Measurements from ENCODE around the gene ERG. TPM values are rescaled to one million over a fixed set of nuclear protein-coding genes. Genes with fewer than 3 reads are reported as not detected.
A peak's percentile ranks its signal among the peaks of the same experiment; 100 is the strongest.

The ERG gene
- total and polyA plus RNA-seq, 5 donors, result 6.6 to 20.1 (median 16.7) TPM

DNA sequence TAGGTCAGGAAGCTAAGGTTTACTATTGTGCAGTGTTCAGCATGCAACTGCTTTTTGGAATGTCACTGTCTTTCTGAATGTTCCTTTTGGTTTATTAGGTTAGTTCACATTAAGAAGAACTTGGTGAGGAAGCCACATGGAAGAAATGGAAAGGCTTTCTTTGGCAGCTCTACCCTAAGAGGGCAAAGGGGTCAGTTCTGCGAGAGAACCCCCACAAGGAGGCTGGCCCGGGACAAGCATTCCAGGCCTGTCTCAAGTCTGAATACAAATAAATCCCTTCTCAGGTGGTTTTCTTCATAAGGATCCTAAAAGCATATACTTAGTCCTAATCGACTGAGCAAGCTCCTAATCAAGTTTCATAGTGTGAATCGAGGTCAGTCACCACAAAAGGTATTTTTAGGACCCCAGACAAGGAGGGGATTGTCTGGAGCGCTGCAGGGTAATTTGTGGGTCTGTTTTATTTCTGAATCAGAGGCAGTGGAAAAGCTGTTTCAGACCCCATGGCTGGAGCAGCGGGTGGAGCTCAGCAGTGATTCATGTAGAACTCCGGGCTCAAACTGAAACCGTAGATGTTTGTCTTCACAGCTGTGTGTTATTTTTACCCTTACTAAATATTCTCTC is 63.3 kb downstream of the ERG start:
- no peaks in the 10 kb centered on the region for H3K9me3 ChIP-seq (ENCODE audit: control insufficient read depth, low read length)
- H3K4me1 ChIP-seq (ENCODE audit: control insufficient read depth, insufficient read depth, low read length), result peaks cover 12% of the 10 kb centered on the region
- DNase-seq, result no peak
- WGBS, result 28% methylated on average over 8 of the region's 8 CpGs
- ATAC-seq, result peak in 1 of 2 donors; percentile 44
- H3K27ac ChIP-seq (ENCODE audit: low read length), result no peak overlapping the region
- intact Hi-C loops (cut with DNase I), result no loop called here
- H3K27me3 ChIP-seq (ENCODE audit: control insufficient read depth, insufficient read depth), result no peaks in the 10 kb centered on the region
- H3K4me3 ChIP-seq (ENCODE audit: low read length), result peak overlapping the region; percentile 16

DNA sequence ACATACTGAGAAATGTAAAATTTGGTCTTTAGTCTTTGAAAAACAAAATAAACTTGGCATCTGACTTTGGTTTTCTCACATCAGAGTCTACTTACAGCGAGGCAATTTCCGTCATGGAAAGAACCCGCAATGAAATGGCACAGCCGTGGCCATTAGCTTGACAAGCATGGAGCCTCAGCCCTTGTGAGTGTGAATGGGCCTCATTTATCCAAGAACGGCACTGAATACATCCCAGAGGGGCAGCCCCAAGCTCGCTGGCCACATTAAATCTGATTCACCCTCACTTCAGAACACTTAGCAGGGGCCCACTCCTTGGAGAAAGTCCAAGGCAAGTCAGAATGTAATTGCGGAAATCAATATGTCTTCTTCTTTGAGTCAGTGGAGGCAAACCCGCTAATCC is 64.8 kb downstream of the ERG start:
- WGBS, result 85% methylated on average over 8 of the region's 8 CpGs
- peaks cover 4% of the 10 kb centered on the region for H3K4me1 ChIP-seq (ENCODE audit: control insufficient read depth, insufficient read depth, low read length)
- ATAC-seq, result no peak

DNA sequence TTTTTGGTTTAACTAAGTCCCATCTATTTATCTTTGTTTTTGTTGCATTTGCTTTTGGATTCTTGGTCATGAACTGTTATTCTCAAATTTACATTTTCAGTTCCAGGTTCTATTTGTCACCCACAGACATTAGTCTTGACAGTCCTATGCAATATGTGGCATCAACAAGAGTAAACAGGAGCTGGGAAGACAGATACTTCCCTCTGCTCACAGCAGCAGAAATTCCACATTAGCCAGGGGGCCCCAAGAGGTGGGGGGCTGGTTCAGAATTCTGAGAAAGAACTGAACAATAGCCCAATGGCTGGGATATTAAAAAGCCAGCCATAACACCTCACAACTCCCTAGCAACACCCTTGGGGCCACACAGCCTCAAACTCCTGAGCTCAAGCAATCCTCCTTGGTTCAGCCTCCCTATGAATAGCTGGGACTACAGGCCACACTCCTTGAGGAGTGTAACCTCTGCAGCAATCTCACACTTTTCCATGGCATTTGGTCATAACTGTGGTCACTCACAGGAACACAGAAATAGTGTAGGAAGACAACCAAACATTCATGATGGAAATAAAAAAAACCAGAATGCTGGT is 67.8 kb downstream of the ERG start:
- Histone ChIP-seq H3K27me3 (ENCODE audit: control insufficient read depth, insufficient read depth) (no peaks in the 10 kb centered on the region), H3K27ac (ENCODE audit: low read length) (no peak overlapping the region), H3K4me1 (ENCODE audit: control insufficient read depth, insufficient read depth, low read length) (peaks cover 4% of the 10 kb centered on the region), H3K4me3 (ENCODE audit: low read length) (no peak overlapping the region), H3K9me3 (ENCODE audit: control insufficient read depth, low read length) (no peaks in the 10 kb centered on the region)
- intact Hi-C loops (cut with DNase I), result no loop called here
- no peak for ATAC-seq
- DNase-seq, result no peak

More for the DNA sequence above, 64.8 kb downstream of the ERG start:
- Histone ChIP-seq H3K9me3 (ENCODE audit: control insufficient read depth, low read length) (no peaks in the 10 kb centered on the region), H3K27ac (ENCODE audit: low read length) (no peak overlapping the region), H3K4me3 (ENCODE audit: low read length) (no peak overlapping the region), H3K27me3 (ENCODE audit: control insufficient read depth, insufficient read depth) (no peaks in the 10 kb centered on the region)
- intact Hi-C loops (cut with DNase I), result no loop called here
- DNase-seq, result no peak

DNA sequence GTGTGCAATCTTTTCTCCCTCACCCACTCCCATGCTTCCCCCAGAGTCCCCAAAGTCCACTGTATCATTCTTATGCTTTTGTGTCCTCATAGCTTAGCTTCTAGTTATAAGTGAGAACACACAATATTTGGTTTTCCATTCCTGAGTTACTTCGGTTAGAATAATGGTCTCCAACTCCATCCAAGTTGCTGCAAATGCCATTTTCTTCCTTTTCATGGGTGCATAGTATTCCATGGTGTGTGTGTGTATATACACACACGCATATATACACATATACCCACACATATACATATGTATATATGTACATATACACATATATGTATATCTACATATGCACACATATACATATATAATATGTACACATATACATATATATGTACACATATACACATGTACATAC is 69.3 kb downstream of the ERG start:
- Histone ChIP-seq H3K4me1 (ENCODE audit: control insufficient read depth, insufficient read depth, low read length) (no peaks in the 10 kb centered on the region), H3K27me3 (ENCODE audit: control insufficient read depth, insufficient read depth) (no peaks in the 10 kb centered on the region), H3K4me3 (ENCODE audit: low read length) (no peak overlapping the region), H3K9me3 (ENCODE audit: control insufficient read depth, low read length) (no peaks in the 10 kb centered on the region), H3K27ac (ENCODE audit: low read length) (no peak overlapping the region)
- intact Hi-C loops (cut with DNase I), result no loop called here
- ATAC-seq (no peak), DNase-seq (no peak)
- WGBS, result 92% methylated on average over 2 of the region's 2 CpGs

DNA sequence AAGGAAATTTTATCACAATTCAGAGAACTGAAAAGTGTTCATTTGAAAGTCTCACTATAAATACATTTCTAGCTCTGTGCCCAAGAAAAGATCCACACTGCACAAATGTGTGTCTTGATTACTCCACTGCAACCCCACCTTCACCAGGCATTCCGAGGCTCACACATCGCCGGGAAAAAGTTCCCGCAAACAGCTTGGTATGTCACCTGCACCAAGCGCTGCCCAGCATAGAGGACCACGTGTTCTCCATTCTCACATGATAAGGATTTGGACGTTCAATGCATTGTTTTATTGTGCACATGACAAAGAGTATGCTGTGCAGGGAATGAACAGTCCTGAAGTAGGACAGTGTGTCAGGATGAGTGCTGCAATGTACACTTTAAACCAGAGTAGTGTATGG is 70.1 kb downstream of the ERG start:
- DNase-seq (no peak), ATAC-seq (no peak)
- no peaks in the 10 kb centered on the region for H3K4me1 ChIP-seq (ENCODE audit: control insufficient read depth, insufficient read depth, low read length)
- H3K27ac ChIP-seq (ENCODE audit: low read length), result no peak overlapping the region
- H3K27me3 ChIP-seq (ENCODE audit: control insufficient read depth, insufficient read depth), result no peaks in the 10 kb centered on the region
- no peak overlapping the region for H3K4me3 ChIP-seq (ENCODE audit: low read length)
- no peaks in the 10 kb centered on the region for H3K9me3 ChIP-seq (ENCODE audit: control insufficient read depth, low read length)
- intact Hi-C loops (cut with DNase I), result no loop called here
- 50% methylated on average over 7 of the region's 7 CpGs for WGBS

DNA sequence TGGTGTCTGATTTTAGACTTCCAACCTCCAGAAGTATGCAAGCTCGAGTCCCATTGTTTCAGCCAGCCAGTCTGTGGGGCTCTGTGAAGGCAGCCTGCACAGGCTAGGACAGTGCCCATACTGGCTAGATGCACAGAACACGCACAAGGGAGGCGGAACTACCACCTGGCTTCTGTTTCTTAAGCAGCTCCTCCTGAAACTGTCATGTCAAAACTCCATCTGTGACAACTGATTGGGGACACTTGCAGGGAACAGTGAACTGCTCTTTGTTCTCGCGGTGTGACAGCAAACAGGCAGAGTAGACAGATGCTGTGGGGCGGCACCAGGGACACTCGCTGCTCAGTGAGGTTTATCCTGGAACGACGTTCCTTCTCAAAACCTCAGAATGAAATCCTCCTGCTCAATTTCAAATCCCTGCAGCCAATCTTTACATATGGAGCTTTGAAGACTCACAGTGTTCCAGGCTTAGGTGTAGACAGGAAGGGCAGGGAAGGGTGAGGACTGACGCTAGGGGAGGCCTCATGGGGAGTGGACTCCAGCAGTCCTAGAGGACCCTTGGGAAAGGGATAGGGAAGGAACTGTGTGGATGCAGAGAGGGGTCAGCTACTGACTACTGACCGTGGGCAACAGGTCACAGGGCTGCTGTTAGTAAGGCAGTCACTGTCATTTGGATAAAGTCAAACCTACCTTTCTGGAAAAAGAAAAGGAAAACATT is 73.8 kb downstream of the ERG start:
- ATAC-seq (no peak), DNase-seq (no peak)
- Histone ChIP-seq H3K27ac (ENCODE audit: low read length) (no peak overlapping the region), H3K4me3 (ENCODE audit: low read length) (no peak overlapping the region), H3K9me3 (ENCODE audit: control insufficient read depth, low read length) (no peaks in the 10 kb centered on the region), H3K27me3 (ENCODE audit: control insufficient read depth, insufficient read depth) (no peaks in the 10 kb centered on the region), H3K4me1 (ENCODE audit: control insufficient read depth, insufficient read depth, low read length) (no peaks in the 10 kb centered on the region)
- intact Hi-C loops (cut with DNase I), result no loop called here
- WGBS, result 61% methylated on average over 11 of the region's 11 CpGs

DNA sequence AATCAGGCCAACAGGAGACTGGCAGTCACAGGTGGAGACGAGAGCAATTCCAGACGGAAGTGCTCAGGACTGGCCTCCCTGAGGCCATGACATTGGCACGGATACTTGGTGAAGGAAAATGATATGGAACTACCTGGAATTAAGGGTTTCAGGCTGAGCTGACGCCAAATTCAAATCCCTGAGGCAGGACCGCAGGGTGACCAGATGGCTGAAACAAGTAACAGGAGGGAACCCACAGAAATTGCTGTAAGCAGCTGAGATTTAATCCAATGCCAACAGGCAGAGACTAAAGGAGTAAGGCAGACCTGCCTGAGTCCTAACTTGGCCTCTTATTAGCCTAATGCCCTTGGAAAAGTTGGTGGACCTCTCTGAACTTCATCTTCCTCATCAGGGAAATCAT is 76.2 kb downstream of the ERG start:
- ATAC-seq (no peak), DNase-seq (no peak)
- Histone ChIP-seq H3K4me3 (ENCODE audit: low read length) (no peak overlapping the region), H3K4me1 (ENCODE audit: control insufficient read depth, insufficient read depth, low read length) (no peaks in the 10 kb centered on the region), H3K27ac (ENCODE audit: low read length) (no peak overlapping the region), H3K9me3 (ENCODE audit: control insufficient read depth, low read length) (no peaks in the 10 kb centered on the region), H3K27me3 (ENCODE audit: control insufficient read depth, insufficient read depth) (no peaks in the 10 kb centered on the region)
- WGBS, result 81% methylated on average over 5 of the region's 5 CpGs
- intact Hi-C loops (cut with DNase I), result no loop called here

DNA sequence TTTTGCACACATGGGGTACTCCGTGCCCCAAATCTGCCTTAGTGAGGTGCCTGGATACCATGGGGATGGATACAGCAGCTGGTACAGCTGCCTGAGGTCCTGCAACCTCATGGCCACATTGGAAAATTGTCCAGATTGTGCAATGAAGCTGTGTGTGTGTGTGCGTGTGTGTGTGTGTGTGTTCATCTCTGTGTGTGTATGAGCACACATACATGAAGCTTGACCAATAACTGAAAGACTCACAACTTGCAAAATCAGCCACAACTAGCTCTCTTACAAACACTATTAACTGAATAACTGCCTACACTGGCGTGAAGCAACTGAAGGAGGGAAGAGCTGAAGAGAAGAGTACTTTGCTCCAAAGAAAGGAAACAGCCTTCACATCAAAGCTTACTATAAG is 78.1 kb downstream of the ERG start:
- Histone ChIP-seq H3K4me1 (ENCODE audit: control insufficient read depth, insufficient read depth, low read length) (no peaks in the 10 kb centered on the region), H3K27ac (ENCODE audit: low read length) (no peak overlapping the region), H3K27me3 (ENCODE audit: control insufficient read depth, insufficient read depth) (no peaks in the 10 kb centered on the region), H3K4me3 (ENCODE audit: low read length) (no peak overlapping the region), H3K9me3 (ENCODE audit: control insufficient read depth, low read length) (no peaks in the 10 kb centered on the region)
- ATAC-seq (no peak), DNase-seq (no peak)
- intact Hi-C loops (cut with DNase I), result no loop called here
- 91% methylated on average over 3 of the region's 3 CpGs for WGBS

DNA sequence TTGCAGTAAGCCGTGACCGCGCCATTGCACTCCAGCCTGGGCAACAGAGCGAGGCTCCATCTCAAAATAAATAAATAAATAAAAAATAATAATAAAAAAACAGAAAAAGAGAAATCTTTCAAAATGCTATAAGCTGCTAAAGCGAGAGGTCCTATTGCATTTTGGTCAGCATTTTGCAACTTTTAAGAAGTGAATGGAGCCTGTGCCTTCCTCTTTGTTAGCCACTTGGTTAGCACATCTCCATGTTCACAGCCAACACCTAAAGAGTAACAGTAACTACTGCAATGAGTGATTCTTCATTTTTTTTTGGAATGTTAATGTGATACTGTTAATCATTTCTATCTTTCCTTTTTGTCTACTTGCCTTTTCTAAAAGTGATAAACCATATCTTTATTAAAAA is 80.6 kb downstream of the ERG start:
- 96% methylated on average over 5 of the region's 5 CpGs for WGBS
- no peaks in the 10 kb centered on the region for H3K27me3 ChIP-seq (ENCODE audit: control insufficient read depth, insufficient read depth)
- H3K9me3 ChIP-seq (ENCODE audit: control insufficient read depth, low read length), result no peaks in the 10 kb centered on the region
- no peak overlapping the region for H3K4me3 ChIP-seq (ENCODE audit: low read length)
- DNase-seq (no peak), ATAC-seq (no peak)
- intact Hi-C loops (cut with DNase I), result no loop called here
- H3K27ac ChIP-seq (ENCODE audit: low read length), result no peak overlapping the region
- H3K4me1 ChIP-seq (ENCODE audit: control insufficient read depth, insufficient read depth, low read length), result no peaks in the 10 kb centered on the region

DNA sequence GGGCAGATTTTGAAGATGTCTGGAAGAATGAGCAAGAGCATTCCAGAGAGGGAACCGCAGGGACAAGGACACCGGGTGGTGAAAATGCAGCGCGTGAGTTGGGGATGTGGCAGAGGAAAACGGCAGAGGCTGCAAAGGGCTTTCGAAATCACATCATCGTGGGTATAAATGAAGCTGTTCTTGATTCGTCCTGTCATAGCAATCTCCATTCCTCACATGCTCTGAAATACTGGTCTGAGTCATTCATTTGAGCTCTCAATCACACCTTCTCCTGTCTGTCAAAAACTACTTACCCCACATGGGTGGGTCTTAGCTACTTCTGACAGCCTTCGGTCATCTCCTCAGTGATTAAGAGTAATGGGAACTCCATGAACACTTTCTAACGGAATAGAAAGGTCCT is 81.5 kb downstream of the ERG start:
- no peaks in the 10 kb centered on the region for H3K9me3 ChIP-seq (ENCODE audit: control insufficient read depth, low read length)
- H3K4me3 ChIP-seq (ENCODE audit: low read length), result no peak overlapping the region
- peak in 1 of 2 donors; percentile 64 for ATAC-seq
- H3K4me1 ChIP-seq (ENCODE audit: control insufficient read depth, insufficient read depth, low read length), result no peaks in the 10 kb centered on the region
- intact Hi-C loops (cut with DNase I), result no loop called here
- DNase-seq, result no peak
- WGBS, result 55% methylated on average over 10 of the region's 10 CpGs
- no peaks in the 10 kb centered on the region for H3K27me3 ChIP-seq (ENCODE audit: control insufficient read depth, insufficient read depth)
- no peak overlapping the region for H3K27ac ChIP-seq (ENCODE audit: low read length)

DNA sequence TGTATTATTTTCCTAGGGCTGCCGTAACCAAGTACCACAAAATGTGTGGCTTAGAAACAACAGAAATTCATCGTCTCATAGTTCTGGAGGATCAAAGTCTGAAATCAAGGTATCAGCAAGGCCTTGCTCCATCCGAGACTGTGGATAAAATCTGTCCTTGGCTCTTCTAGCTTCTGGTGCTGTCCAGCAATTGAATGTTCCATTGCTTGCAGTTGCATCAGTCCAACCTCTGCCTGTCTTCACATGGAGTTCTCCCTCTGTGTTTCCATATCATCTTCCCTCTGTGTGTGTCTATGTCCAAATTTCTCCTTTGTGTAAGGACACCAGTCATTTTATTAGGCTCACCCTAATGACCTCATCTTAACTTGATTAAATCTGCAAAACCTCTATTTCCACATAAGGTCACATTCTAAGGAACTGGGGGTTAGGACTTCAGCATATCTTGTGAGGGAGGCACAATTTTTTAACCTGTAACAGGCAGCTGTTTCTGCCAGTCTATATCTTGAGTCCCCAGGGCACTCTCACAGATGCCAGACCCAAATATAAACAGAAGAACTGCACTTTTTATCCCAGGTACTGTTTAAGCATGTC is 84.2 kb downstream of the ERG start:
- no peak overlapping the region for H3K27ac ChIP-seq (ENCODE audit: low read length)
- no peaks in the 10 kb centered on the region for H3K27me3 ChIP-seq (ENCODE audit: control insufficient read depth, insufficient read depth)
- WGBS, result 91% methylated on average over 3 of the region's 3 CpGs
- intact Hi-C loops (cut with DNase I), result no loop called here
- H3K9me3 ChIP-seq (ENCODE audit: control insufficient read depth, low read length), result no peaks in the 10 kb centered on the region
- no peaks in the 10 kb centered on the region for H3K4me1 ChIP-seq (ENCODE audit: control insufficient read depth, insufficient read depth, low read length)
- no peak for ATAC-seq
- no peak overlapping the region for H3K4me3 ChIP-seq (ENCODE audit: low read length)
- DNase-seq, result no peak
